Fibroblast of gingiva (primary cell): Measurements from ENCODE around the gene FAAP100.
"Not testable (repeated sequence)": the region's sequence is repeated elsewhere in the genome, so short reads cannot be mapped to it uniquely, and the experiment has no call there.

Source experiments
- DNase-seq: peaks from one replicate; pipeline ENCODE4 v3.0.0-alpha.2; 2011; ENCODE audit warnings: low read depth

The FAAP100 gene

GRCh38 chr17:81537856-81538555 lies 14.1 kb downstream of the FAAP100 start:
- DNase-seq = no peak

- no peak for DNase-seq
These were observed 14.8 kb downstream of the FAAP100 start for GRCh38 chr17:81537343-81537855.

- no peak for DNase-seq
These were observed 15.6 kb downstream of the FAAP100 start for GRCh38 chr17:81536299-81537290.

DNA sequence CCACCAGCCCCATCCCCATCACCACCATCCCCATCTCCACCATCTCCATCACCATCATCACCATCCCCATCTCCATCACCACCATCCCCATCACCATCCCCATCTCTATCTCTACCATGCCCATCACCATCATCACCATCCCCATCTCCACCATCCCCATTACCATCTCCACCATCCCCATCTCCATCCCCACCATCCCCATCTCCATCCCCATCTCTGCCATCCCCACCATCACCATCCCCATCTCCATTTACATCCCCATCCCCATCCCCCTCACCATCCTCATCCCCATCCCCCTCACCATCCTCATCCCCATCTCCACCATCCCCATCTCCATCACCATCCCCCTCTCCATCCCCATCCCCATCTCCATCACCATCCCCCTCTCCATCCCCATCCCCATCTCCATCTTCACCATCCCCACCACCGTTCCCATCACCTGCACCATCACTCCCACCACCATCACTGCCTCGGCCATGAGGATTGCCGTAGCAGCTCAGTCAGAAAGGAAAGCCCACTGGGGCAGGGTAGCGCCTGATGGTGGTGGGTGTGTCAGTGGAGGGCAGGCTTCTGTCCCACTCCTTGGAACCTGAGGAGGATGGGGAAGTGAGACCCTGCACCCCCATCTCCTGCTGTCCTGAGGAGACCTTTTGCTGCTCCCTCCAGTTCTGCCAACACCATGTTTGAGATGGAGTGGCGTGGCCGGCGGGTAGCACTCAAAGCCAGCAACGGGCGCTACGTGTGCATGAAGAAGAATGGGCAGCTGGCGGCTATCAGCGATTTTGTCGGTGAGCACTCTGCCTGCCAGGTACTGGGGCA lies 16.5 kb downstream of the FAAP100 start:
- no peak for DNase-seq

DNA sequence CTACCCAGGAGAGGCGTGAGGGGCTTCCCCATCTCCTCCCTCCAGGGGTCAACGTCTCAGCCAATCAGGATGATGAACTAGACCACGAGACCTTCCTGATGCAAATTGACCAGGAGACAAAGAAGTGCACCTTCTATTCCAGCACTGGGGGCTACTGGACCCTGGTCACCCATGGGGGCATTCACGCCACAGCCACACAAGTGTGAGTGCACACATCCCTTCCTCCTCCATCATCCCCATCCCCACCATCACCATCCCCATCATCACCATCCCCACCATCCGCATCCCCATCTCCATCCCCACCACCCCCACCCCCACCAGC lies 17.2 kb downstream of the FAAP100 start:
- DNase-seq = no peak

- no peak for DNase-seq
These were observed 17.8 kb downstream of the FAAP100 start for GRCh38 chr17:81534157-81535006.

- no peak for DNase-seq
These were observed 18.6 kb downstream of the FAAP100 start for GRCh38 chr17:81533339-81534141.

GRCh38 chr17:81532490-81533287 lies 19.5 kb downstream of the FAAP100 start:
- DNase-seq = no peak

GRCh38 chr17:81531998-81532404 lies 20.2 kb downstream of the FAAP100 start:
- not testable (repeated sequence) for DNase-seq

- DNase-seq = not testable (repeated sequence)
These were observed 21.1 kb downstream of the FAAP100 start for GRCh38 chr17:81531013-81531412.

DNA sequence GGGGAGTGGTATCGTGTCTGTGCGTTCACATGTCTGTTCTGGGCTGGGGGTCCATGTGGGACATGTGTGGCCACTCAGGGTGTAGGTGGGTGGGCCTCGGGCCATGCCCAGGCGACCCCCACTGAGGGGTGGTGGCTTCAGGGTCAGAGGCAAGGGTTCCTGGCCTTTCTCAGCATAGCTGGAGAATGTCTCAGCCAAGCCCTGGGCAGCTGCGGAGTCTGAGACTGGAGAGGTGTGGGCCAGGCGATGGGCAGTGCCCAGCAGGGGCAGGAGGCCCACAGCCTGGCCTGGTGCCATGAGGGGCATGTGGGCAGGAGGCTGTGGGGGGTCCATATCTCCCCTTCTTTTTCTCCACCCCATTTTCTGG lies 22.7 kb downstream of the FAAP100 start:
- DNase-seq = no peak

GRCh38 chr17:81528651-81529436 lies 23.3 kb downstream of the FAAP100 start:
- DNase-seq = no peak

DNA sequence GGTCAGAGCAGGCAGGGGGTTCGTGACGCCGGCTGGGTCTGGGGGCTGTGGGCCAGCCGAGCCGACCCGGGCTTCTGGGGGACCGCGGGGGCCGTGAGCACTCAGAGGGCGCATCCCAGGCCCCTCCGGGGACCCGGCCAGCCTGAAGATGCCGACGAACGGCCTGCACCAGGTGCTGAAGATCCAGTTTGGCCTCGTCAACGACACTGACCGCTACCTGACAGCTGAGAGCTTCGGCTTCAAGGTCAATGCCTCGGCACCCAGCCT lies 23.8 kb downstream of the FAAP100 start:
- no peak for DNase-seq

DNA sequence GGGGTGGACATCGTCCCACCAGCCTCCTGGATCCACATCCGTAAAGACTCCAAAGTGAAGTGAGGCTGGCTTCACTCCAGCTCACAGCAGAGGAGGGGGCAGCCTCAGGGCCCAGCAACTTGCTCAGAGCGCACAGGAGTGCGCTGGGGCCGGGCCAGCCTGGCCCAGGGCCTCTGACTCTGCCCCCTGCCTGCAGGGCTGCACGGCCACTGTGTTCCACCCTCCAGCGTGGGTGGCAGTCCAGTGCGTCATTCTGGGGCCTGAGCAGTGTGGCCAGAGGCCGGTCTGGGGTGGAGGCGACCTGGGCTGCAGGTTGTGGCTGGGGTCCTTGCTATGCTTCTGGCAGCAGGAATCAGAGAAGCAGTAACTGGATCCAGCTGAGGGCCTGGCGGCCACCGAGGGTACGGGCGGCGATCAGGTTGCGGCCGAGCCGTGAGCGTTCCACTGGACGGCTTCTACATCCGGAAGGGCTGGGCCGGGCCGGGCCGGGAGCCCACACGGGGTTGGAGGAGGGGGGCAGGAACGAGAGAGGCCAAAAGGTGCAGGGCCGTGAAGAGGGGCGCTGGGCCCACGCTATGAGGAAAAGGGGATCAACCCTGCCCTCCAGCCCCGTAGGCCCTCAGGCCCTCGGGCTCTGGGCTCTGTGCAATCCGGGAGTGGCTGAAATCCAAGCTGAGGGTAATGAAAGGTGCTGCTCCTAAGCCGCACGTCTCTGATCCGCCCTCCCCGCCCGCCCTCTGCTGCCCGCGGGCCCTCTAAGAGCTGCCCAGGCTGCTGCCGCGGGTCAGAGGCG lies 24.4 kb downstream of the FAAP100 start, which contains the start of gene FSCN2:
Gene FSCN2, plus strand, starts transcription at position 787 of the 793 bp plus-strand sequence. CDS start 155 bp downstream, outside the sequence.
- no peak for DNase-seq

DNA sequence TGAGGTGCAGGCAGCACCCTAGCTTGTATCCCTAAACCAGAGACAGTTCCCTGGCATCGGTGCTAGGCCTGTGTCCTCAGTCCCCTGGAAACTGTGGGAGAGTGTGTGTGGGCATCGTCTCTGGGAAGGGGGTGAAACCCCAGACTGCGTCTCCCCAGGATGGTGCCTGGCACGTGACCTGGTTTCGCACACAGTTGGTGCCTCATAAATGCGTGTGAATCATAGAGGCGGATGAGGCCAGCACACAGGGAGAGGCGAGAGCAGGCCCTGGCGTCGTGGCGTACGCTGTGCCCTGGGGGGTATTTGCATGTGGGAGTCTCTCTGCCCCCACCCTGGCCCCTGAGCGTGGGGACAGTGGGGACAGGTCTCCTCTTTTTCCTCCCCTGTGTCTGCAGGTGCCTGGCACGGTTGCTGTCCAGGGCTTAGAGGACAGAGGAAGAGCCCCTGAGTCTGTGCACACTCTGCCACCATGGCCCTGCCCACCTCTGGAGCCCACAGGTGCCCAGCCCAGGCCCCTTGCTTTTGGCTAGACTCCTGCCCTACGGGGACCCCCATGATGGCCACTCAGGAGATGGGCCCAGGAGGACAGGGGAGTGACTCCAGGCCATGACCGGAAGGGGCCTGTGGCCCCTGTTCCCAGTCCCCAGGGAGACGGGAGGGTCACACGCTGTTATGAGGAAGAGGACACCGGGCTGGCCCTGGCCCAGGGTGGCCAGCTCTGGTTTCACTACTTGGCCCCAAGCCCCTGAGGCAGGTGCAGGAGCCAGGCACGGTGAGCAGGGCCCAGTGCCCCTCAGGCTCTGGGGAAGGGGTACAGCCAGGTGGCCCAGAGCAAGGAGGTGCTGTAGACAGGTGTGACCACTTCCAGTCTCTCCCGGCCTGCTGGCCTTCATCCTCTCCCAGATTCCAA lies 25.2 kb downstream of the FAAP100 start:
- no peak for DNase-seq

GRCh38 chr17:81524865-81525159 lies 27.3 kb downstream of the FAAP100 start:
- DNase-seq = no peak
